Measurements from ENCODE around the gene LPAR2.

LPAR2 gene

DNA sequence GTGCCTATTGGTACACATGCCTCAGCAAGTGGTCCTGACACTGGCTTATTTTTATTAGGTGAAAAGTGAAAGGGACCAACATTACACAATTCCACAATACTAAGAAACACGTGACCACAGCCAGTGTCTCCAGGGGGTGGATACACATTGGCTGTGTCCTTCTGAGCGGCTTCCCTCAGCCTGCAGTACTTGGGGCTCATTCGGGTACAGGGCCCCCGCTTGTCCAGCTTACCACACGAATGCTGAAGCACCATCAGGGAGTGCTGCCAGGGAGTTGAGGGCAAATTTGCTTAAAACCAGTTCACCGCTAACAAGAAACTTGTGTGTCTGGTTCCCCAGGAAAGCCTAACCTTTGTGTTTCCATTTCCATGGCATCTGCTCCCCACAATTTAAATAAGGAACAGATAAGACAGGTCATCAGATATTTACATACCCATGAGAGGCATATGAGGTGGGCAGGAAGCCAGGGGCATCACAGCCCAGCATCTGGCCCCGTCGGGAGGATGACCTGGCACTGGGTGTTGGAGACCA, 32.8 kb downstream of the LPAR2 start:
- peak; percentile 48 to 73 (median 66) for DNase-seq

DNA sequence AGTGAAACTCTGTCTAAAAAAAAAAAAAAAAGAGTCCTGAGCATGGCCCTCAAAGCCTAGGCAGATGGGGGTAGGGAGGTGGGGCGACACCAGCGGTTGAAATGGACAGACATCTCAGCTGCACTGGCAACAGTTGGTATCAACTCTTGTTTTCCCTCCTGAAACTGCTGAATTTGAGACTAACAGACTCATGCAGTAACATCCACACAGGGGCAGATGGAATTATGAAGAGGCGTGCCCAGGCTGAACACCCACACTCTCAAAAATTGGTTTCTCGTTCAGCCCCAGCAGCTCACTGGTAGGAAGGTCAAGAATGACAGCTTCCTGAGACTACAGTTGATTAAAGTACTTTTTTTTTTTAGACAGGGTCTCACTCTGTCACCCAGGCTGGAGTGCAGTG, 33.6 kb downstream of the LPAR2 start:
- DNase-seq = peak; percentile 26 to 71 (median 60)

DNA sequence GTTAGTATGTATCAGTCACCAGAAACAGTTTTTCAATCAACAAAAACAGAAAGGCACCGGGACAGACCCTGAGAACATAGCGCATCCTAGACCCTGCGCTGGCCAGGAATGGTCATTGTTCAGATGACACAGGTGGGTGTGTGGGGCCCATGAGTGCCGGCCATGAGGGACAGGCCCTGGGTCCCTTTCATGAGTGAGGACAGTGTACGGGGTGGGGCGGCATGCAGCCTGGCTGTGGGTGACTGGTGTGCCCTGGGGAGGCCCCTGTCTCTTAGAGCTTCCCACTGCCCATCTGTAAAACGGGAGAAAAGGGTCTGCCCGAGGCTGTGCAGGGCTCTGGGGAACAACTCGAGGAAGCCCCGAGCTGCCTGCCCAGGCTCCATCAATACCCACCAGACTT, 35.3 kb downstream of the LPAR2 start:
- DNase-seq = no peak

DNA sequence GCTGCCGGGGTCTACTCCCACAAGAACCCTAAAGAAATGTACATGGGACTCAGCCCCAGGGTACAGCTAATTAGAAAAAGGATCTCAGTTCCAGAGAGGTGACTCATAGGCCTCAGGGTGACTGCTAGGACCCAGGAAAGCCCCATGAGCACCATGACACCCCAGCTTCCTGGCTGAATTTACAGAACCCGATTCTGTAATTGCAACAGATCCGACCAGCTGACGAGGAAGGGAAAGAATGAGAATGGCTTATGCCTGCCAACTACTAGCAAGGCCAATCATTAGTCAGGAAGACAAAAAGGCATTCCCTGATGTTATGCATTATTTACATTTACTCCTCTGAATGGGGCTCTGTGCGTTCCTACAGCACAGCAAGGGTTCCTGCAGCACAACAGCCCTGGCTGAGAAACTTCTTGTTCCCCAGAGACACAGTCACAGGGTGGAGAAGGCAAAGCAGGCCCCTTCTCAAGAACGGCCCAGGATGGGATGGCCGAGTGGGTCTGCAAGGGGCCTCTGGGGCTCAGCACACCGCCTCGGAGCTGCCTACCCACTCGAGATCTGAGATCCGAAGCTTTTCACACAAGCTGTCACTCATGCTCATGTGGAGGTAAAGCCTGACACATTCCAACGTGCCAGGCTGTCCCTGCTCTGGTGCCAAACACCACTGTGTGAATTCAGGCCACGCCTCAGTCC, 36.7 kb downstream of the LPAR2 start:
- DNase-seq = peak; percentile 91 to 97 (median 94)

DNA sequence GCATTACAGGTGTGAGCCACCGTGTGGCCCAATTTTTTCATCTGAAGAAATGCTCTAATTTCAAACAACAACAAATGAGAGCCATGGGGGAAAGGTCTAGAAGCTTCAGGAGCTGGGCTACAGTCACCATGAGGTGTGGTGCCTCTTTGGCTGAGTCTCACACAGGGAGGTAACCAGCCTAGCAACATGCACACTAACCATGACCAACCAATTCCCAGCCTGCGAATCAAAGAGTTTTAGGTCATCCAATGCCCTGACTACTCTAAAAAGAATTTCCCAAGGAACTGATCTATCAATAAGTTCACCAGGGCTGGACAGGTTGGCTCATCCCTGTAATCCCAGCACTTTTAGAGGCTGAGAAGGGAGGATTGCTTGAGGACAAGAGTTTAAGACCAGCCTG, 39.5 kb downstream of the LPAR2 start:
- no peak for DNase-seq

DNA sequence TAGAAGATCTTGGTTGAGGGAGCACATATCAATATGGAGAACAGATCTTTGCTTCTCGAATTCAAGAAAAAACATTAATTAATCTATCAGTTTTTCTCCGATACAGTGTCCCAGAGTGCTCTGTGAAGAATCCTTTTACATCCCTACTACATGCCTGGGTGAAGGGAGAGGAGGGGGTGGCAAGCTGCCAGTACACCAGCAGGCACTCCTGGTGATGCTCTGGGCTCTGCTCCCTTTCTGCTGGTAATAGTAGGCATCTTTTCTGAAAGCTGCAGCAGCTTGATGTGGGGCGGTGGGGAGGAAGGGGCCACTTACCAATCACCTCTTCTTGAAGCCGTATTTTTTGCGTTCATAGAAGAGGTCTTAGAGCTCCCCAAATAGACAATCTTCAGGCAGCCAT, 40.2 kb downstream of the LPAR2 start:
- no peak for DNase-seq

DNA sequence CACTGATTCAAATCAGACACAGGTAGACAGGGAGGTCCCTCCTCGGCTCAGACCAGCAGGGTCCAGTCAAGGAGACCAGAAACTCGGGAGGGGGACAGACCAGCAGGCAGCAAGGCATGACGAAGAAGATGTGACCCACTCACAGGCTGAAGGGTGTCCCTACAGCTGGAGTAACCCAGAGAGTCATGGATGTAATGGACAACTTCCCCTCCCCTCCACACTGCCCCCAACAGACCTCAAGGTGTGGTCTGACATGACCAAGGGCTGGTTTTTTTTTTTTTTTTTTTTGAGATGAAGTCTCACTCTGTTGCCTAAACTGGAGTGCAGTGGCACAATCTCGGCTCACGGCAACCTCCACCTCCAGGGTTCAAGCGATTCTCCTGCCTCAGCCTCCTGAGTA, 43.7 kb downstream of the LPAR2 start:
- no peak for DNase-seq

DNA sequence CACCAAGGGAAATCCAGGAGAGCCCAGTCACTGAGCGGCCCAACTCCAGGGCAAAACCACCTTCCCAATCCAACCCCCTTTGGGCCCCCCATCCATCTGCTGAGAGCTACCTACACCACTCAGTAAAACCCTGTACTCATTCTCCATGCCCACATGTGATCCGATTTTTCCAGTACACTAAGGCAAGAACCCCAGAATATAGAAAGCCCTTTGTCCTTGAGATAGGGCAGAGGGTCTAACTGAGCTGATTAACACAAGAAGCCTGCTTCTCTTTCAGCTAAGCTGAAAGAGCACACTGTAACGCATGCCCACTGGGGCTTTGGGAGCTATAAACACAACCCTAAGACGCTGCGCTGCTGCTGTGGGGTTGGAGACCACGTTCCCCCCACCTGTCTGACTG, 45.5 kb downstream of the LPAR2 start:
- no peak for DNase-seq

DNA sequence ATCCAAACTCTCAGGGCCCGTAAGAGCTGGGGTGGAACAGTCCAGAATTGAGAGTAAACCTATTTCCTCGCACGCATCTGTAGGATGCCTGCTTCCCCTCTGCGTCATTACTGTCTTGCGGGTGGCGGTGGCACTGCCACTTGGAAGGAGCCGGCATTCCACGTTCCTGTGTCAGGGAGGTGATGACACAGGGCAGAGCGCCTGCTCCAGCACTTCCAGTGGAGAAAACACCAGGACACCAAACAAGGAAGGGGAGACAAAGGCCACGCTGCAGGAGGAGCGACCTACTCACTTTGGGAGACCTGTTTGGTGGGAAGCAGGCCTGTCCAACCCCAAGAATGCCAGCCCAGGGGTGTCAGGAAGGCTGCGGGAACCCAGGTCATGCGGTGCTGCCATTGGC, 46.6 kb downstream of the LPAR2 start:
- DNase-seq = no peak

DNA sequence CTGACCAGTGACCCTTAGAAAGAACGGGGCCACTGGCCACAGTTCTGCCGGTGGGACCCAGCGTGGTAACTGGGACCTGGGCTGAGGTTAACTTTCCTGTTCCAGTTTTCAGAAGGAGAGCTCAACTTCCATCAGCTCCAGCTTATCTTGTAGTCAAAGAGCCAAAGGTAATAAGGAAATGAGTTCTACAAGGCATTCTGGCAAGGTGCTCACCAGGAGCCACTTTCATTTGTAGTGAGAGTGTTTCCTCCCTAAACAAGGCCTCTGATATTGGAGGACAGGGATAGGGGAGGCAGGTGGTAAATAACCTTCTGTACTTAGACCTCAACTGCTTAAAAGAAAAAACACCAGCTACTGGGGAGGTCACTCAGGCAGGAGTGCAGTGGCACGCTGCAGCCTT, 47.6 kb downstream of the LPAR2 start:
- no peak for DNase-seq

DNA sequence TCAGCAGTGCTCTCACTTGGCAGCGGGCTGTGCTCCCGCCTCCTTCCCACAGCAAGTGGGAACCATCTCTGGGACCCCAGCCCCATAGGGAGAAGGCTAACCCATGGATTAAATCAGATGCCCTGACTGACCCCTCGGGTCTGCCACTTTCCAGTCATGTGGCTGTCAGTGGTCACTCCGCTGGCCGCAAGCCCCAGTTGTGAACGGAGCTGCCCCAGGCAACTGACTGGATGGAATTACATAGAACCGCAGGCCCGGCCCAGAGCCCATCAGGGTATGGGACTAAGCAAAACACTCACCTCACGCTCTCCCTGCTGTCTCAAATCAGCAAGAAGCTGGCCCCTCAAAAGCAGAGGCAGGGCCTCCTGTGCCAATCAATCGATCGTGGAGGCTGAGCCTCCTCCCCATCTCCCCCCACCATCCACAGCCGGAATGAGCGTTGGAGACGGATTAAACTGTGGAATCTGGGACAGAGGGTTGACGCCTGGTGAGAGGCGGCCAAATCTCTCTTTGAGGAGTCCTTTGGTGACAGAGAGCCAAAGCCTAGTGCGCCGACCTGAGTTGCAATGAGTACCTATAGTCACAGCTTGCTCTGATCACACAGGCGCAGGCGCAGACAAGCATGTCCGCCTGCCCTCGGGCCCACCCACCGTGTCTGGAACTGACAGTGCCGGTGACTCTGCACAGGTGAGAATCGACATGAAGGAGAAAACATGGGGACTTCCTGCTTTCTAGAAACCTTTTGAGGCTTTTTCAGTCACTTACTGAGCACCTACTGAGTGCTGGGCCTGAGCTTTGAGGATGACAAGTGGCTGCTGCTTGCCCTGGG, 48.3 kb downstream of the LPAR2 start:
- DNase-seq = no peak

DNA sequence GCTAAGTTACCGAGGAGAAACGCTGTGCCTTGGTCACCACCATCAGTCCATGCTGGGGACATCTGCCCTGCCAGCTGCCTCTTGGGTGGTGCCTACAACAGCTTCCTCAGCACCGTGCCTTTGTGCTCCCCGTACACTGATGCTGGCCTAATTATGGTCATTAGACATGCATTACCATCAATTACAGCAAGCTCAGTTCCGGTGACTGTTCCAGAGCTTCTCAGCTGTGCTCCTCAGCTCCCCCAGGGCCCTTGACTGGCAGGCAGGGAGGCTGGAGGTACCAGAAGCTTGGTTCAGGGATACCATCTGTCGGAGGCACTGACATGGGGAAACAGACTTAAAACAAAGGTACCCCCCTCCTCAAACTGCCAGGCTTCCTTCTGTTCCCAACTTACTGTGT, 49.8 kb downstream of the LPAR2 start:
- no peak for DNase-seq

DNA sequence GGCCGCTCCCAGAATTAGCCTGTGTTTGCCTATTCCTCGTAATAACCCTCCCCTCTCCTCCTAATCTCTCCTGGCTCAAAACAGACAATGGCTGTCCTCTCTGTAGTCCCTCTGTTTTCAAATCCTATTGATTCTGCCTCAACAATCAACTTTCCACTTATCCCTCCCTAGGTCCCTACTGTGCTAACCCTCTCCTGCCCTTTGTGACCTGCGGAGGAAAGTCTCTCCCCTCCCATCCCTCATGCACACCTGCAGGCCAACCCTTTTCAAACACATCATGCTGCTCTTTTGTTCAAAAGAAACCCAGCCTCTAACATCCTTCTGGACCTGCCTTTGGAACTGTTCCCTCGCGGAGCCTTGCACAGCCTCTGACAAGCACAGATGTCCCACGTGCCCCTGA, 52.6 kb downstream of the LPAR2 start:
- DNase-seq = no peak
